Activated T-helper 17 cell treated with anti-CD3 and anti-CD28 coated beads, Interleukin-2, amount 50 U/mL, for 72 hours (primary cell): ENCODE measurements around the gene CILP2. TPM values are rescaled to one million over a fixed set of nuclear protein-coding genes. Genes with fewer than 3 reads are reported as not detected.

ENCODE experiments used
- ATAC-seq: fragments of 150-1000 bp; cut with Tn5 transposase; replicated peaks from 2 replicates; pipeline ENCODE4 v1.10.0; 2021; ENCODE audit warnings: mild to moderate bottlenecking, moderate library complexity
- H3K27ac Mint-ChIP-seq: one replicate; pipeline ENCODE4 v1.8.0; 2022; ENCODE audit warnings: mixed read lengths
- H3K27me3 Mint-ChIP-seq: one replicate; pipeline ENCODE4 v1.8.0; 2022; ENCODE audit warnings: mixed read lengths
- H3K36me3 Mint-ChIP-seq: one replicate; pipeline ENCODE4 v1.8.0; 2022; ENCODE audit warnings: low read depth, mild to moderate bottlenecking, mixed read lengths
- H3K4me1 Mint-ChIP-seq: one replicate; pipeline ENCODE4 v1.8.0; 2022; ENCODE audit warnings: mixed read lengths
- H3K4me3 Mint-ChIP-seq: one replicate; pipeline ENCODE4 v1.8.0; 2022; ENCODE audit warnings: mild to moderate bottlenecking, mixed read lengths
- H3K9me3 Mint-ChIP-seq: one replicate; pipeline ENCODE4 v1.8.0; 2022; ENCODE audit warnings: mixed read lengths
- total RNA-seq, 2 donors: library from RNA; stranded (reverse); gene quantifications; one replicate each; pipeline ENCODE4 v1.2.3, GENCODE V29; 2022

CILP2 gene
- total RNA-seq, 2 donors from 2014 or later = 0.26 to 0.97 TPM

- Mint-ChIP-seq H3K4me1 (peaks cover 11% of the 10 kb centered on the region), H3K27me3 (no peaks in the 10 kb centered on the region), H3K27ac (peak overlapping the region; percentile 53), H3K4me3 (no peak overlapping the region), H3K36me3 (peaks cover 66% of the 10 kb centered on the region), H3K9me3 (no peaks in the 10 kb centered on the region)
- ATAC-seq = no peak
Measured at GRCh38 chr19:19571071-19571786, 33.2 kb downstream of the CILP2 start.

DNA sequence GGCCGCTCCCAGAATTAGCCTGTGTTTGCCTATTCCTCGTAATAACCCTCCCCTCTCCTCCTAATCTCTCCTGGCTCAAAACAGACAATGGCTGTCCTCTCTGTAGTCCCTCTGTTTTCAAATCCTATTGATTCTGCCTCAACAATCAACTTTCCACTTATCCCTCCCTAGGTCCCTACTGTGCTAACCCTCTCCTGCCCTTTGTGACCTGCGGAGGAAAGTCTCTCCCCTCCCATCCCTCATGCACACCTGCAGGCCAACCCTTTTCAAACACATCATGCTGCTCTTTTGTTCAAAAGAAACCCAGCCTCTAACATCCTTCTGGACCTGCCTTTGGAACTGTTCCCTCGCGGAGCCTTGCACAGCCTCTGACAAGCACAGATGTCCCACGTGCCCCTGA lies 37.3 kb downstream of the CILP2 start:
- no peak for ATAC-seq

GRCh38 chr19:19578252-19578651 lies 40.2 kb downstream of the CILP2 start:
- Mint-ChIP-seq H3K4me1 (peaks cover 10% of the 10 kb centered on the region), H3K9me3 (no peaks in the 10 kb centered on the region)

More for the DNA sequence above, 37.3 kb downstream of the CILP2 start:
- peaks cover 52% of the 10 kb centered on the region for H3K36me3 Mint-ChIP-seq
- no peak overlapping the region for H3K4me3 Mint-ChIP-seq
- no peaks in the 10 kb centered on the region for H3K27me3 Mint-ChIP-seq
- no peak overlapping the region for H3K27ac Mint-ChIP-seq
- H3K9me3 Mint-ChIP-seq = no peaks in the 10 kb centered on the region
- H3K4me1 Mint-ChIP-seq = peaks cover 4% of the 10 kb centered on the region

GRCh38 chr19:19579533-19580361 lies 41.7 kb downstream of the CILP2 start:
- Mint-ChIP-seq H3K4me3 (no peak overlapping the region), H3K4me1 (peaks cover 10% of the 10 kb centered on the region), H3K36me3 (peaks cover 66% of the 10 kb centered on the region), H3K27me3 (no peaks in the 10 kb centered on the region), H3K27ac (peak overlapping the region; percentile 22), H3K9me3 (no peaks in the 10 kb centered on the region)
- ATAC-seq = no peak

More at GRCh38 chr19:19578252-19578651, 40.2 kb downstream of the CILP2 start:
- H3K27ac Mint-ChIP-seq = no peak overlapping the region
- H3K36me3 Mint-ChIP-seq = peaks cover 53% of the 10 kb centered on the region
- H3K4me3 Mint-ChIP-seq = no peak overlapping the region
- no peaks in the 10 kb centered on the region for H3K27me3 Mint-ChIP-seq
- no peak for ATAC-seq

GRCh38 chr19:19580418-19580817 lies 42.4 kb downstream of the CILP2 start:
- peaks cover 72% of the 10 kb centered on the region for H3K36me3 Mint-ChIP-seq
- no peak for ATAC-seq
- H3K27ac Mint-ChIP-seq = no peak overlapping the region
- H3K9me3 Mint-ChIP-seq = no peaks in the 10 kb centered on the region
- no peaks in the 10 kb centered on the region for H3K27me3 Mint-ChIP-seq
- no peak overlapping the region for H3K4me3 Mint-ChIP-seq
- H3K4me1 Mint-ChIP-seq = peaks cover 12% of the 10 kb centered on the region

GRCh38 chr19:19581391-19581790 lies 43.3 kb downstream of the CILP2 start:
- ATAC-seq = no peak
- H3K36me3 Mint-ChIP-seq = peaks cover 77% of the 10 kb centered on the region
- H3K4me1 Mint-ChIP-seq = peaks cover 17% of the 10 kb centered on the region
- H3K27me3 Mint-ChIP-seq = no peaks in the 10 kb centered on the region
- no peak overlapping the region for H3K27ac Mint-ChIP-seq
- H3K4me3 Mint-ChIP-seq = no peak overlapping the region
- H3K9me3 Mint-ChIP-seq = no peaks in the 10 kb centered on the region

DNA sequence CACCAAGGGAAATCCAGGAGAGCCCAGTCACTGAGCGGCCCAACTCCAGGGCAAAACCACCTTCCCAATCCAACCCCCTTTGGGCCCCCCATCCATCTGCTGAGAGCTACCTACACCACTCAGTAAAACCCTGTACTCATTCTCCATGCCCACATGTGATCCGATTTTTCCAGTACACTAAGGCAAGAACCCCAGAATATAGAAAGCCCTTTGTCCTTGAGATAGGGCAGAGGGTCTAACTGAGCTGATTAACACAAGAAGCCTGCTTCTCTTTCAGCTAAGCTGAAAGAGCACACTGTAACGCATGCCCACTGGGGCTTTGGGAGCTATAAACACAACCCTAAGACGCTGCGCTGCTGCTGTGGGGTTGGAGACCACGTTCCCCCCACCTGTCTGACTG lies 44.4 kb downstream of the CILP2 start:
- ATAC-seq = no peak
- peaks cover 17% of the 10 kb centered on the region for H3K4me1 Mint-ChIP-seq
- no peaks in the 10 kb centered on the region for H3K27me3 Mint-ChIP-seq
- H3K27ac Mint-ChIP-seq = peak overlapping the region; percentile 12
- H3K9me3 Mint-ChIP-seq = no peaks in the 10 kb centered on the region
- peaks cover 77% of the 10 kb centered on the region for H3K36me3 Mint-ChIP-seq
- H3K4me3 Mint-ChIP-seq = no peak overlapping the region

DNA sequence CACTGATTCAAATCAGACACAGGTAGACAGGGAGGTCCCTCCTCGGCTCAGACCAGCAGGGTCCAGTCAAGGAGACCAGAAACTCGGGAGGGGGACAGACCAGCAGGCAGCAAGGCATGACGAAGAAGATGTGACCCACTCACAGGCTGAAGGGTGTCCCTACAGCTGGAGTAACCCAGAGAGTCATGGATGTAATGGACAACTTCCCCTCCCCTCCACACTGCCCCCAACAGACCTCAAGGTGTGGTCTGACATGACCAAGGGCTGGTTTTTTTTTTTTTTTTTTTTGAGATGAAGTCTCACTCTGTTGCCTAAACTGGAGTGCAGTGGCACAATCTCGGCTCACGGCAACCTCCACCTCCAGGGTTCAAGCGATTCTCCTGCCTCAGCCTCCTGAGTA lies 46.3 kb downstream of the CILP2 start:
- no peak for ATAC-seq
- Mint-ChIP-seq H3K36me3 (peaks cover 87% of the 10 kb centered on the region), H3K27me3 (no peaks in the 10 kb centered on the region), H3K4me3 (no peak overlapping the region), H3K4me1 (peaks cover 26% of the 10 kb centered on the region), H3K27ac (no peak overlapping the region), H3K9me3 (no peaks in the 10 kb centered on the region)

DNA sequence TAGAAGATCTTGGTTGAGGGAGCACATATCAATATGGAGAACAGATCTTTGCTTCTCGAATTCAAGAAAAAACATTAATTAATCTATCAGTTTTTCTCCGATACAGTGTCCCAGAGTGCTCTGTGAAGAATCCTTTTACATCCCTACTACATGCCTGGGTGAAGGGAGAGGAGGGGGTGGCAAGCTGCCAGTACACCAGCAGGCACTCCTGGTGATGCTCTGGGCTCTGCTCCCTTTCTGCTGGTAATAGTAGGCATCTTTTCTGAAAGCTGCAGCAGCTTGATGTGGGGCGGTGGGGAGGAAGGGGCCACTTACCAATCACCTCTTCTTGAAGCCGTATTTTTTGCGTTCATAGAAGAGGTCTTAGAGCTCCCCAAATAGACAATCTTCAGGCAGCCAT lies 49.7 kb downstream of the CILP2 start:
- Mint-ChIP-seq H3K27me3 (no peaks in the 10 kb centered on the region), H3K4me3 (peak overlapping the region; percentile 75), H3K4me1 (peaks cover 40% of the 10 kb centered on the region), H3K27ac (peak overlapping the region; percentile 94), H3K9me3 (no peaks in the 10 kb centered on the region), H3K36me3 (peaks cover 92% of the 10 kb centered on the region)
- no peak for ATAC-seq

DNA sequence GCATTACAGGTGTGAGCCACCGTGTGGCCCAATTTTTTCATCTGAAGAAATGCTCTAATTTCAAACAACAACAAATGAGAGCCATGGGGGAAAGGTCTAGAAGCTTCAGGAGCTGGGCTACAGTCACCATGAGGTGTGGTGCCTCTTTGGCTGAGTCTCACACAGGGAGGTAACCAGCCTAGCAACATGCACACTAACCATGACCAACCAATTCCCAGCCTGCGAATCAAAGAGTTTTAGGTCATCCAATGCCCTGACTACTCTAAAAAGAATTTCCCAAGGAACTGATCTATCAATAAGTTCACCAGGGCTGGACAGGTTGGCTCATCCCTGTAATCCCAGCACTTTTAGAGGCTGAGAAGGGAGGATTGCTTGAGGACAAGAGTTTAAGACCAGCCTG lies 50.5 kb downstream of the CILP2 start:
- Mint-ChIP-seq H3K27ac (peak overlapping the region; percentile 94), H3K4me3 (peak overlapping the region; percentile 75), H3K9me3 (no peaks in the 10 kb centered on the region), H3K4me1 (peaks cover 45% of the 10 kb centered on the region), H3K36me3 (peaks cover 92% of the 10 kb centered on the region), H3K27me3 (no peaks in the 10 kb centered on the region)
- ATAC-seq = no peak

- ATAC-seq = peak; percentile 86
- H3K36me3 Mint-ChIP-seq = peaks cover 84% of the 10 kb centered on the region
- H3K4me3 Mint-ChIP-seq = peak overlapping the region; percentile 75
- H3K27me3 Mint-ChIP-seq = no peaks in the 10 kb centered on the region
- peaks cover 50% of the 10 kb centered on the region for H3K4me1 Mint-ChIP-seq
- H3K27ac Mint-ChIP-seq = peak overlapping the region; percentile 94
- no peaks in the 10 kb centered on the region for H3K9me3 Mint-ChIP-seq
Measured at GRCh38 chr19:19591133-19591825, 53.2 kb downstream of the CILP2 start.

GRCh38 chr19:19592690-19593089 lies 54.6 kb downstream of the CILP2 start:
- Mint-ChIP-seq H3K4me1 (peaks cover 57% of the 10 kb centered on the region), H3K27me3 (no peaks in the 10 kb centered on the region), H3K4me3 (peak overlapping the region; percentile 75), H3K36me3 (peaks cover 90% of the 10 kb centered on the region), H3K9me3 (no peaks in the 10 kb centered on the region), H3K27ac (peak overlapping the region; percentile 94)
- no peak for ATAC-seq

DNA sequence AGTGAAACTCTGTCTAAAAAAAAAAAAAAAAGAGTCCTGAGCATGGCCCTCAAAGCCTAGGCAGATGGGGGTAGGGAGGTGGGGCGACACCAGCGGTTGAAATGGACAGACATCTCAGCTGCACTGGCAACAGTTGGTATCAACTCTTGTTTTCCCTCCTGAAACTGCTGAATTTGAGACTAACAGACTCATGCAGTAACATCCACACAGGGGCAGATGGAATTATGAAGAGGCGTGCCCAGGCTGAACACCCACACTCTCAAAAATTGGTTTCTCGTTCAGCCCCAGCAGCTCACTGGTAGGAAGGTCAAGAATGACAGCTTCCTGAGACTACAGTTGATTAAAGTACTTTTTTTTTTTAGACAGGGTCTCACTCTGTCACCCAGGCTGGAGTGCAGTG lies 56.3 kb downstream of the CILP2 start:
- no peaks in the 10 kb centered on the region for H3K9me3 Mint-ChIP-seq
- peaks cover 90% of the 10 kb centered on the region for H3K36me3 Mint-ChIP-seq
- H3K4me3 Mint-ChIP-seq = peak overlapping the region; percentile 65
- peak overlapping the region; percentile 90 for H3K27ac Mint-ChIP-seq
- no peaks in the 10 kb centered on the region for H3K27me3 Mint-ChIP-seq
- peak; percentile 1 for ATAC-seq
- peaks cover 60% of the 10 kb centered on the region for H3K4me1 Mint-ChIP-seq

- Mint-ChIP-seq H3K36me3 (peaks cover 85% of the 10 kb centered on the region), H3K4me3 (peak overlapping the region; percentile 52), H3K27me3 (no peaks in the 10 kb centered on the region), H3K4me1 (peaks cover 52% of the 10 kb centered on the region), H3K27ac (peak overlapping the region; percentile 100), H3K9me3 (no peaks in the 10 kb centered on the region)
- ATAC-seq = no peak
Measured at GRCh38 chr19:19595171-19595701, 57.2 kb downstream of the CILP2 start.
